KOPT-K1 (cell line): ENCODE measurements around the gene RREB1.
"Not testable (repeated sequence)": the region's sequence is repeated elsewhere in the genome, so short reads cannot be mapped to it uniquely, and the experiment has no call there.

Experiments used
- H3K27ac ChIP-seq: fragments of 200-600 bp; sonication (generic); 2 replicates; pipeline ENCODE4 v1.5.1; 2016; ENCODE audit warnings: antibody characterized with exemption, mild to moderate bottlenecking, low read depth, low read length; ENCODE audit not compliant: poor library complexity, severe bottlenecking
- H3K36me3 ChIP-seq: fragments of 200-600 bp; sonication (generic); 2 replicates; pipeline ENCODE4 v1.5.1; 2017; ENCODE audit warnings: antibody characterized with exemption, mild to moderate bottlenecking, low read length, moderate library complexity; ENCODE audit not compliant: insufficient read depth
- H3K9me3 ChIP-seq: fragments of 200-600 bp; sonication (generic); 2 replicates; pipeline ENCODE4 v1.5.1; 2017; ENCODE audit warnings: antibody characterized with exemption, low read length, mild to moderate bottlenecking; ENCODE audit not compliant: insufficient read depth, poor library complexity, severe bottlenecking

Gene RREB1

GRCh38 chr6:7274525-7274924 is 166.8 kb downstream of the RREB1 start:
- H3K27ac ChIP-seq, result not testable (repeated sequence)

DNA sequence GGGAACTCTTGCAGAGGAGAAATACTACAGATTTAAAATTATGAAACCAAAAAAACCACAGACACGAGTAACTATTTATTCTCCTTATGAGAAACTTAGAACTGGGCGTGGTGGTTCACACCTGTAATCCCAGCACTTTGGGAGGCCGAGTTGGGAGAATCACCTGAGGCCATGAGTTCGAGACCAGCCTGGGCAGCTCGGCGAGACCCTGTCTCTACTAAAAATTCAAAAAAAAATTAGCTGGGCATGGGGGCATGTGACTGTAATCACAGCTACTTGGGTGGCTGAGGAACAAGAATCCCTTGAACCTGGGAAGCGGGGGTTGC is 168.4 kb downstream of the RREB1 start:
- H3K36me3 ChIP-seq, result no peaks in the 10 kb centered on the region
- no peak overlapping the region for H3K27ac ChIP-seq
- no peaks in the 10 kb centered on the region for H3K9me3 ChIP-seq

More at GRCh38 chr6:7274525-7274924, 166.8 kb downstream of the RREB1 start:
- not testable (repeated sequence) for H3K9me3 ChIP-seq, H3K36me3 ChIP-seq

DNA sequence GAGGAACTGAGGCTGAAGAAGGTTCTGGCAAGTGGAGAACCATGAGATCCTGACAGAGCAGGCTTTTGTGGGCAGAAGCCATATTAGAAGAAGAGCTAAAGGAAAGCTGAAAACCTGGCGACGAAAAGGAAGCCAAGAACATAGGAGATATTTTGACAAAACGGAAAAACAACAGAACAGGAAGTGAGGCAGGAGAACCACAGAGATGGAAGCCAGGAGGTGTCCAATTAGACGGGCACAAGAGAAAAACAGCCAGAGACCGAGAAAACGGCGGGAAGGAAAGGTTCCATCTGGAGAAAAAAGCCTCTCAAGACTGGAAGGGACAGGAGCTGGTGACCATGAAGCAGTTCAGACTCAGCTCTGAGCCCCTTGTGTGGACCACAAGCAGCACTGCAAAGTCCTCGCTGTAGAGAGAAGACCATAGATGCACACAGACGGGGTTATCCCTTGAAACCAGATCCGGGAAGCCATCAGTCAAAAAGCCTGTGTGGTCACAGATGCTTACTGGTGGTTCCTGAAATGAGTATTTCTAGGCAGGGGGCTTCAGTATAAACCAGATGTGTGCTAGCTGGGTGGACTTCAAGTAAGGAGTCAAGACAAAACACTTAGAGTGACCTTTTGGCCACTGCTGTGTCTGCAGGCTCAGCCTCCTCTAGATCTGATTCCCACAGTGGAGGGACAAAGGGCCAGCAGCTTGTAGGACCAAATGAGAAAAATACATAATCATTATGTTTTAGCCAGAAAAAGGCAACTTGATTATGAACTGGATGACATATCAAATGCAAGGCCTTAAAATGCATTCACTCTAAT is 174.5 kb downstream of the RREB1 start:
- Histone ChIP-seq H3K36me3 (peaks cover 36% of the 10 kb centered on the region), H3K27ac (no peak overlapping the region)

GRCh38 chr6:7283676-7284075 is 175.9 kb downstream of the RREB1 start:
- Histone ChIP-seq H3K27ac (no peak overlapping the region), H3K9me3 (no peaks in the 10 kb centered on the region), H3K36me3 (peaks cover 50% of the 10 kb centered on the region)

More for the DNA sequence above, 174.5 kb downstream of the RREB1 start:
- no peaks in the 10 kb centered on the region for H3K9me3 ChIP-seq

DNA sequence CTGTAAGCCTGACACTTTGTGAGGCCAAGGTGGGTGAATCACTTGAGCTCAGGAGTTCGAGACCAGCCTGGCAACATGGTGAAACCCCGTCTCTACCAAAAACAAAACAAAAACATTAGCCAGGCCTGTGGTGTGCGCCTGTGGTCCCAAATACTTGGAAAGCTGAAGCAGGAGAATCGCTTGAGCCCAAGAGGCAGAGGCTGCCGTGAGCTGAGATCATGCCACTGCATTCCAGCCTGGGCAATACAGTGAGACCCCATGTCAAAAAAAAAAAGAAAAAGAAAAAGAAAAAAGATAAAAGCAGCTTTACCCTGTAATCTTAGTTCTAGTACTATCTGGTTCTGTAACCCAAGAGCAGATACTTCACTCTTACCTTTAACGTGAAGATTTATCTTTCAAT is 177.7 kb downstream of the RREB1 start:
- peaks cover 67% of the 10 kb centered on the region for H3K36me3 ChIP-seq
- no peak overlapping the region for H3K27ac ChIP-seq
- H3K9me3 ChIP-seq, result no peaks in the 10 kb centered on the region

- no peaks in the 10 kb centered on the region for H3K9me3 ChIP-seq
- H3K36me3 ChIP-seq, result peaks cover 99% of the 10 kb centered on the region
- no peak overlapping the region for H3K27ac ChIP-seq
Measured at GRCh38 chr6:7290079-7290478, 182.3 kb downstream of the RREB1 start.

- Histone ChIP-seq H3K27ac (no peak overlapping the region), H3K9me3 (no peaks in the 10 kb centered on the region), H3K36me3 (peaks cover 99% of the 10 kb centered on the region)
Measured at GRCh38 chr6:7292596-7293255, 185.0 kb downstream of the RREB1 start.

DNA sequence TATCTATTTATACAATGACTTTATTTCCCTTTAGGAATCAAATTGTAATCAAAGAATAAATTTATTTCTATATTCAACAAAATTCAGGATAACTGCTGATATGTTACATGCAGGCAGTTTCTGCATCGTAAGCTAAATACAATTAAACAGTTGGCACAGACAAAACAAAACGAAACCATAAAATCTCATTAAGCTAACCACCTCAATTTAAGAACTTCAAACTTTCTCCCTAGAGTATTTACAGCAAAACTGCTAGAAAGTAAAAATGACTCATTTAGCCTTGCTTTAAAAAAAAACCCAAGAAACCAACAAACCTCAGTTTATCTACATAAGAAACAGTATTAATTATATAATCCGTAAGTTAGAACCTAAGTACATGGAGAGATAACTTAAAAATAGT is 188.2 kb downstream of the RREB1 start:
- peaks cover 99% of the 10 kb centered on the region for H3K36me3 ChIP-seq
- H3K9me3 ChIP-seq, result no peaks in the 10 kb centered on the region
- no peak overlapping the region for H3K27ac ChIP-seq

DNA sequence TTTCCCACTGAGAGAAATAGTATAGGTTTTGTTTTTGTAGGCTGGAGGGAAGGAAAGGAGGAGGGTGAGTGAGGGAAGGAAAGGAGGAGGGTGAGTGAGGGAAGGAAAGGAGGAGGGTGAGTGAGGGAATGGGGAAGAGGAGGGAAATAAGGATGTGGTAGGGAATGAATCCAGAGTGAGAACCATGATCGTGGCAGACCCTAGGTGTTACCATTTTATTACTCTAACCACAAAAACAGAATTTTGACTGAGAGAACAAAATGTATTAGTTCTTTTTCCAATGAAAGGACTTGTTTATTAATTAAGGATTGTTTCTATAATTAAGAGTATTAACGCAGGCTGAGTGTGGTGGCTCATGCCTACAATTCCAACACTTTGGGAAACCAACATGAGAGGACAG is 188.8 kb downstream of the RREB1 start:
- H3K9me3 ChIP-seq, result no peaks in the 10 kb centered on the region
- H3K27ac ChIP-seq, result no peak overlapping the region
- peaks cover 99% of the 10 kb centered on the region for H3K36me3 ChIP-seq

GRCh38 chr6:7298113-7298512 is 190.4 kb downstream of the RREB1 start:
- H3K9me3 ChIP-seq, result no peaks in the 10 kb centered on the region
- peaks cover 99% of the 10 kb centered on the region for H3K36me3 ChIP-seq
- no peak overlapping the region for H3K27ac ChIP-seq

GRCh38 chr6:7300926-7301325 is 193.2 kb downstream of the RREB1 start:
- Histone ChIP-seq H3K36me3 (peaks cover 100% of the 10 kb centered on the region), H3K27ac (no peak overlapping the region), H3K9me3 (no peaks in the 10 kb centered on the region)
